BJ (cell line): ENCODE data around the gene CCDC154. TPM values are rescaled to one million over a fixed set of nuclear protein-coding genes. Genes with fewer than 3 reads are reported as not detected.

Experiments used
- CTCF ChIA-PET: fragments of 350-600 bp; formaldehyde crosslinking; extraction: SDS; loops from one replicate; lab custom pipeline; 2021; ENCODE audit warnings: antibody characterized with exemption, inconsistent platforms; lab: Yijun Ruan, JAX
- POLR2A ChIA-PET: fragments of 300-600 bp; sonication (Branson Sonifier 250); formaldehyde crosslinking; extraction: SDS; loops from one replicate; lab custom pipeline; 2021; ENCODE audit warnings: antibody characterized with exemption; lab: Charles Lee
- DNase-seq: peaks from one replicate; pipeline ENCODE4 v3.0.0-alpha.2; 2011; ENCODE audit warnings: low read depth
- H3K27me3 ChIP-seq: 2 replicates; pipeline ENCODE4 v1.6.0; 2011; ENCODE audit warnings: low read length; ENCODE audit not compliant: control insufficient read depth, insufficient read depth
- H3K36me3 ChIP-seq: 2 replicates; pipeline ENCODE4 v1.5.1; 2011; ENCODE audit warnings: low read length; ENCODE audit not compliant: control insufficient read depth, insufficient read depth
- H3K4me3 ChIP-seq: 2 replicates; pipeline ENCODE4 v1.5.1; 2011; ENCODE audit warnings: low read depth, mild to moderate bottlenecking, control low read depth, low read length
- CTCF ChIP-seq: IDR thresholded peaks from 2 replicates; pipeline ENCODE4 v1.5.1; 2011; ENCODE audit warnings: low read depth, mild to moderate bottlenecking, control low read depth, inconsistent platforms, low read length, moderate library complexity; ENCODE audit not compliant: insufficient read depth
- polyA minus RNA-seq: library from RNA; depleted of rRNA, polyadenylated mRNA; stranded (reverse); fragments of >200 nt; gene quantifications from 2 replicates; pipeline ENCODE4 v1.2.3, GENCODE V29; 2011; rRNA and poly(A)+ RNA removed
- polyA plus RNA-seq: library from polyadenylated mRNA; depleted of rRNA; stranded (reverse); fragments of >200 nt; gene quantifications from 2 replicates; pipeline ENCODE4 v1.2.3, GENCODE V29; 2011; rRNA removed

CCDC154 gene, protein sequence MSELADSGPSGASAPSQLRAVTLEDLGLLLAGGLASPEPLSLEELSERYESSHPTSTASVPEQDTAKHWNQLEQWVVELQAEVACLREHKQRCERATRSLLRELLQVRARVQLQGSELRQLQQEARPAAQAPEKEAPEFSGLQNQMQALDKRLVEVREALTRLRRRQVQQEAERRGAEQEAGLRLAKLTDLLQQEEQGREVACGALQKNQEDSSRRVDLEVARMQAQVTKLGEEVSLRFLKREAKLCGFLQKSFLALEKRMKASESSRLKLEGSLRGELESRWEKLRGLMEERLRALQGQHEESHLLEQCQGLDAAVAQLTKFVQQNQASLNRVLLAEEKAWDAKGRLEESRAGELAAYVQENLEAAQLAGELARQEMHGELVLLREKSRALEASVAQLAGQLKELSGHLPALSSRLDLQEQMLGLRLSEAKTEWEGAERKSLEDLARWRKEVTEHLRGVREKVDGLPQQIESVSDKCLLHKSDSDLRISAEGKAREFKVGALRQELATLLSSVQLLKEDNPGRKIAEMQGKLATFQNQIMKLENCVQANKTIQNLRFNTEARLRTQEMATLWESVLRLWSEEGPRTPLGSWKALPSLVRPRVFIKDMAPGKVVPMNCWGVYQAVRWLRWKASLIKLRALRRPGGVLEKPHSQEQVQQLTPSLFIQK
- polyA plus RNA-seq (0.04 and 0.23 TPM in 2 replicates), polyA minus RNA-seq (not detected in 2 replicates)

- H3K27me3 ChIP-seq: no peaks in the 10 kb centered on the region
- peaks cover 11% of the 10 kb centered on the region for H3K36me3 ChIP-seq
- no peak within 1 kb of the TSS for H3K4me3 ChIP-seq
- no peak for DNase-seq
- ChIA-PET POLR2A (no interaction called here), CTCF (interaction anchor here (1.5 kb wide), 1 partner anchor 15 kb away, joined by 6 read pairs; no protein-coding TSS in a partner anchor)
- TF ChIP-seq CTCF: no peak
These were observed at the start of gene CCDC154 for GRCh38 chr16:1443980-1444729. CCDC154 (minus strand) TSS chr16:1444556; CDS start chr16:1444322, 234 bp downstream.

DNA sequence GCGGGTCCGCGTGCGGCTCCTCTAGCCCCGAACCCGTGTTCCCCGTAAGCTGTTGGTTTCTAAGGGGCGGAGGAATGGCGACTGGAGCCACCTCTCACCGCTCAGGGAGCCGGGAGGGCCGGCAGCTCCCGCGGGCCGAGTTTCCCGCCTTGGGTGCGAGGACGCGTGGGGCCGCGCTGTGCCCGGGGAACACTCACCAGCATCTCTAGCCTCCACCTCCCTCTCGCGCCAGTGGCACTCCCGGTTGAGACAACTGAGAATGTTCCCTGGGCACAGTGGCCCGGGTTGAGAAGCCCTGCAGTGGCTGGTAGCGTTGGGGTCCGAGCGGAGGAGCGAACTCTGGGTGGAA is 49.4 kb upstream of the CCDC154 start:
- DNase-seq: no peak
- TF ChIP-seq CTCF: no peak
- POLR2A ChIA-PET: no interaction called here
- Histone ChIP-seq H3K27me3 (no peaks in the 10 kb centered on the region), H3K36me3 (peaks cover 14% of the 10 kb centered on the region), H3K4me3 (peak overlapping the region; percentile 74)
- CTCF ChIA-PET: interaction anchor here (0.6 to 2.5 kb wide), 17 partner anchors 9 to 331 kb away, joined by 3 to 9 read pairs (median 4); partner anchors contain the start of gene JPT2

- DNase-seq: no peak
- no peak for TF ChIP-seq CTCF
- ChIA-PET POLR2A (no interaction called here), CTCF (interaction anchor here (1.0 to 2.5 kb wide), 7 partner anchors 15 to 185 kb away, joined by 3 to 9 read pairs (median 4); partner anchors contain the start of gene JPT2)
- H3K27me3 ChIP-seq: no peaks in the 10 kb centered on the region
- H3K36me3 ChIP-seq: peaks cover 14% of the 10 kb centered on the region
- H3K4me3 ChIP-seq: peak within 1 kb of the TSS; percentile 74
These were observed 48.8 kb upstream of the CCDC154 start, which contains the start of gene TELO2 for GRCh38 chr16:1492923-1493745. TELO2 (plus strand) TSS chr16:1493360; CDS start chr16:1494282, 922 bp downstream.

- Histone ChIP-seq H3K27me3 (no peaks in the 10 kb centered on the region), H3K4me3 (peak overlapping the region; percentile 74; the same call in 1 of the 2 replicates), H3K36me3 (peaks cover 10% of the 10 kb centered on the region)
- POLR2A ChIA-PET: no interaction called here
- CTCF ChIA-PET: interaction anchor here (1.1 to 1.9 kb wide), 2 partner anchors 14 to 185 kb away, joined by 3 to 4 read pairs; partner anchors contain the start of gene JPT2
- DNase-seq: no peak
- TF ChIP-seq CTCF: no peak
These were observed 47.9 kb upstream of the CCDC154 start for GRCh38 chr16:1492082-1492922.
